IMR-90 (cell line): ENCODE data around the gene RRAGD. TPM values are rescaled to one million over a fixed set of nuclear protein-coding genes. Genes with fewer than 3 reads are reported as not detected.

ENCODE experiments used
- ATAC-seq: fragments of 200-7000 bp; cut with Tn5 transposase; 2 replicates; pipeline ENCODE4 v1.9.1; 2020; ENCODE audit warnings: low read depth, mild to moderate bottlenecking, moderate library complexity
- BruUV-seq: library from RNA; stranded (reverse); fragments of 400-500 nt; replicated peaks from 2 replicates; lab custom pipeline; 2021; lab: Mats Ljungman, UMichigan
- CTCF ChIA-PET: fragments of 300-600 bp; formaldehyde crosslinking; extraction: SDS; loops from one replicate; lab custom pipeline; 2021; ENCODE audit warnings: antibody characterized with exemption; lab: Yijun Ruan, JAX
- POLR2A ChIA-PET: fragments of 300-600 bp; sonication (Branson Sonifier 250); formaldehyde crosslinking; loops from one replicate; lab custom pipeline; 2022; ENCODE audit warnings: antibody characterized with exemption; ENCODE audit not compliant: unreplicated experiment; lab: Charles Lee
- DNase-seq: peaks from one replicate; pipeline ENCODE4 v3.0.0; 2013
- H2AFZ ChIP-seq: replicated peaks from 2 replicates; pipeline ENCODE3; 2013; ENCODE audit warnings: low read length, mild to moderate bottlenecking; ENCODE audit not compliant: poor library complexity
- H2AK5ac ChIP-seq: 2 replicates; pipeline ENCODE4 v1.6.1; 2013; ENCODE audit warnings: low read depth, low read length, inconsistent platforms
- H2AK9ac ChIP-seq: replicated peaks from 2 replicates; pipeline ENCODE3; 2013; ENCODE audit warnings: mild to moderate bottlenecking, low read depth, low read length, moderate library complexity; ENCODE audit not compliant: poor library complexity
- H2BK120ac ChIP-seq: 2 replicates; pipeline ENCODE4 v1.6.1; 2013; ENCODE audit warnings: low read depth, low read length, inconsistent platforms
- H2BK15ac ChIP-seq: 3 replicates; pipeline ENCODE4 v1.6.1; 2013; ENCODE audit warnings: low read depth, low read length, inconsistent platforms
- H2BK20ac ChIP-seq: 2 replicates; pipeline ENCODE4 v1.6.1; 2013; ENCODE audit warnings: low read depth, mild to moderate bottlenecking, inconsistent platforms, low read length, moderate library complexity
- H2BK5ac ChIP-seq: 2 replicates; pipeline ENCODE4 v1.6.1; 2013; ENCODE audit warnings: mild to moderate bottlenecking, low read depth, low read length, inconsistent platforms; ENCODE audit not compliant: poor library complexity, severe bottlenecking
- H3K14ac ChIP-seq: replicated peaks from 2 replicates; pipeline ENCODE4 v1.6.1; 2013; ENCODE audit warnings: low read depth, low read length, inconsistent platforms
- H3K18ac ChIP-seq: 2 replicates; pipeline ENCODE4 v1.6.1; 2013; ENCODE audit warnings: low read depth, low read length, control low read depth
- H3K23ac ChIP-seq: 2 replicates; pipeline ENCODE4 v1.6.1; 2013; ENCODE audit warnings: low read depth, low read length, inconsistent platforms
- H3K27ac ChIP-seq: 2 replicates; pipeline ENCODE4 v1.5.1; 2013; ENCODE audit warnings: mild to moderate bottlenecking, control low read depth, low read length; ENCODE audit not compliant: insufficient read depth
- H3K27me3 ChIP-seq: 2 replicates; pipeline ENCODE4 v1.6.1; 2013; ENCODE audit warnings: low read length; ENCODE audit not compliant: control insufficient read depth, insufficient read depth
- H3K36me3 ChIP-seq: 2 replicates; pipeline ENCODE4 v1.6.1; 2013; ENCODE audit warnings: low read length, mixed read lengths; ENCODE audit not compliant: control insufficient read depth, insufficient read depth
- H3K4ac ChIP-seq: 2 replicates; pipeline ENCODE4 v1.6.1; 2013; ENCODE audit warnings: low read depth, low read length, inconsistent platforms
- H3K4me1 ChIP-seq: 2 replicates; pipeline ENCODE4 v1.6.1; 2013; ENCODE audit warnings: low read length, mixed read lengths; ENCODE audit not compliant: control insufficient read depth, insufficient read depth
- H3K4me2 ChIP-seq: 2 replicates; pipeline ENCODE4 v1.6.1; 2013; ENCODE audit warnings: low read depth, mild to moderate bottlenecking, control low read depth, low read length, moderate library complexity
- H3K4me3 ChIP-seq: 2 replicates; pipeline ENCODE4 v1.5.1; 2013; ENCODE audit warnings: low read depth, mild to moderate bottlenecking, control low read depth, low read length, moderate library complexity; ENCODE audit not compliant: insufficient read depth
- H3K56ac ChIP-seq: 2 replicates; pipeline ENCODE4 v1.6.1; 2013; ENCODE audit warnings: low read length, inconsistent platforms; ENCODE audit not compliant: insufficient read depth; ENCODE audit errors: extremely low read depth
- H3K79me1 ChIP-seq, 2 experiments: 2 replicates each; pipeline ENCODE4 v1.6.1; 2013; ENCODE audit warnings: low read length in 2 of 2, inconsistent platforms in 1 of 2, low read depth in 1 of 2
- H3K9ac ChIP-seq: 2 replicates; pipeline ENCODE4 v1.6.1; 2013; ENCODE audit warnings: low read depth, low read length, control low read depth
- H3K9me1 ChIP-seq: 2 replicates; pipeline ENCODE4 v1.6.1; 2013; ENCODE audit warnings: low read length, inconsistent platforms; ENCODE audit not compliant: insufficient read depth
- H3K9me3 ChIP-seq: 2 replicates; pipeline ENCODE4 v1.6.1; 2013; ENCODE audit warnings: low read length; ENCODE audit not compliant: control insufficient read depth, insufficient read depth
- H4K20me1 ChIP-seq: 2 replicates; pipeline ENCODE4 v1.6.1; 2013; ENCODE audit warnings: low read length, inconsistent platforms; ENCODE audit not compliant: insufficient read depth
- H4K5ac ChIP-seq: 2 replicates; pipeline ENCODE4 v1.6.1; 2013; ENCODE audit warnings: mild to moderate bottlenecking, low read depth, low read length, control low read depth
- H4K8ac ChIP-seq, 2 experiments: 2 replicates each; pipeline ENCODE4 v1.6.1; 2013; ENCODE audit warnings: low read depth in 2 of 2, low read length in 2 of 2, control low read depth in 1 of 2, inconsistent platforms in 1 of 2
- H4K91ac ChIP-seq: 2 replicates; pipeline ENCODE4 v1.6.1; 2013; ENCODE audit warnings: low read depth, low read length, inconsistent platforms; ENCODE audit not compliant: insufficient read depth
- MXI1 ChIP-seq: IDR thresholded peaks from 2 replicates; pipeline ENCODE4 v1.6.1; 2012; ENCODE audit warnings: low read depth, mild to moderate bottlenecking, low read length, moderate library complexity, borderline replicate concordance
- RAD21 ChIP-seq: IDR thresholded peaks from 2 replicates; pipeline ENCODE4 v1.6.1; 2012; ENCODE audit warnings: low read length, improper control_type of control experiment
- RCOR1 ChIP-seq: IDR thresholded peaks from 2 replicates; pipeline ENCODE4 v1.6.1; 2012; ENCODE audit warnings: mild to moderate bottlenecking, low read length, improper control_type of control experiment; ENCODE audit not compliant: insufficient replicate concordance
- SMC3 ChIP-seq: fragments of 150-350 bp; IDR thresholded peaks from 2 replicates; pipeline ENCODE4 v1.6.1; 2016; ENCODE audit warnings: low read depth, mild to moderate bottlenecking, antibody characterized with exemption, low read length, moderate library complexity
- WGBS, 2 experiments: methylation state at CpG; one replicate each; pipeline versions ENCODE4 v1.1.5 to v1.1.7; 2013; ENCODE audit warnings: missing lambda C conversion rate in 2 of 2; ENCODE audit not compliant: insufficient read length in 1 of 2; ENCODE audit errors: extremely low coverage in 2 of 2; 5-methylcytosine and 5-hydroxymethylcytosine counted together
- dilution Hi-C: fragments of 300-500 bp; cut with HindIII; formaldehyde crosslinking; loops from one replicate; pipeline ENCODE4 v1.14.3; 2018; ENCODE audit warnings: low sequenced_read_pairs; ENCODE audit not compliant: unreplicated experiment
- in situ Hi-C: fragments of 300-500 bp; cut with MboI; formaldehyde crosslinking; loops from 3 replicates; pipeline ENCODE4 v1.14.3; 2019; ENCODE audit warnings: low sequenced_read_pairs, inconsistent platforms, mixed read lengths
- intact Hi-C: fragments of 100-400 bp; cut with micrococcal nuclease; formaldehyde crosslinking; loops from 2 replicates; pipeline ENCODE4 v1.10.0; 2022
- polyA plus RNA-seq, 3 experiments: library from polyadenylated mRNA; depleted of rRNA; stranded (reverse); fragments of >200 nt; gene quantifications; 2 replicates each; pipeline ENCODE4 v1.2.3, GENCODE V29; 2012; ENCODE audit warnings: low replicate concordance in 1 of 3
- total RNA-seq: library from RNA; depleted of rRNA; stranded (reverse); fragments of >200 nt; gene quantifications from 2 replicates; pipeline ENCODE4 v1.2.3, GENCODE V29; 2012

The RRAGD gene
- total and polyA plus RNA-seq, 2 of the 4 experiments (the other 2 are of a cell fraction): not detected

DNA sequence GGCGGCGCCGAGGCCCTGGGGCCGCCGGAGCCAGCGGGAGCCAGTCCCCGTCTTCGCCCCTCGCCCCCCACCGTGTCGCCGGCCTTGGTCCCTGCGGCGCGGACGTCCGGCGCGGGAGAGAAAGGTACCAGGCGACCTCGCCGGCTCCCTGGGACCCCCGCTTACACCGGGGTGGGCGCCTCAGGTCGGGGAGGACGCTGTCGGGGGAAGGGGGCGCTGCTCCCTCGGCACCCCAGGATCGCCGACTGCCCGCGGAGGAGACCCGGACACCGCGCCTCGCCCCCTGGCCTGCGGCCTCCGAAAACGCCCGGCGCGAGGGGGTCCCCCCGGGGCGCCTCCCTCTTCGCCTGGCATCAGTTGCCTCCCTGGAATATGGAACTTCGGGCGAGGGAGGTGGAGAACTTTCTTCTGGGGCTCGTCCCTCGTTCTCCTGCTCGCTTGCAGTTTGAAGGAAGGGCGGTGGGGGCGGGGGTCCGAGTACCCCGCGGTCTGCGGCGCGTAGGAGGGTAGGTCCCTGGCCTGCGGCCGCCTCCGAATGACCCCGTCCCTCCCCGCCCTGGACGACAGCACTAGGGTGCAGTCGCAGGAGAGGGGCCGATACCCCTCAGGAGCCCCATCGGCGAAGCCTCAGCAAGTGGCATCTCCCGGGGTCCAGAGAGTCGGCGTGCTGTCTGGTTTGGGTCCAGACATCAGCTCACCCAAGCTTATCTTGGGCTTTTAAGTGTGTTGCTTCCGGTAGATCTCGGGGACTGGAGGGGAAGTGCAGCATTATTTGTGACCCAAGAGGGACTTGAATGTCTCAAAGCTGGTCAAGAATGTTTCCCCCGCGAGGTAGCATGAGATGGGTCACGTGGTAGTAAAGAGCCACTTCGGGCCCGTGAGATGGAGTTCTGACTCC lies 21.4 kb upstream of the RRAGD start:
- Histone ChIP-seq H3K14ac (no peak overlapping the region), H2BK15ac (no peak overlapping the region), H2BK5ac (no peak overlapping the region), H3K9me3 (no peaks in the 10 kb centered on the region), H3K27ac (no peak overlapping the region), H3K4me2 (peak overlapping the region; percentile 21; the same call in 1 of the 2 replicates), H4K8ac (no peak overlapping the region), H2BK20ac (no peak overlapping the region), H3K18ac (no peak overlapping the region), H3K79me1 (no peaks in the 10 kb centered on the region), H3K9ac (no peak overlapping the region), H3K4me3 (peak overlapping the region; percentile 38), H2AFZ (peak overlapping the region; percentile 86), H3K23ac (no peak overlapping the region), H2BK120ac (no peak overlapping the region), H3K56ac (no peak overlapping the region), H4K91ac (no peak overlapping the region), H2AK9ac (peak overlapping the region; percentile 19), H3K27me3 (peaks cover 31% of the 10 kb centered on the region), H4K5ac (no peak overlapping the region), H2AK5ac (no peak overlapping the region), H3K4me1 (no peaks in the 10 kb centered on the region), H4K20me1 (no peaks in the 10 kb centered on the region), H3K4ac (no peak overlapping the region), H3K36me3 (no peaks in the 10 kb centered on the region), H3K9me1 (peaks cover 2% of the 10 kb centered on the region; the same call in 1 of the 2 replicates)
- ChIA-PET POLR2A (no interaction called here), CTCF (interaction anchor here (1.3 kb wide), 1 partner anchor 20 kb away, joined by 3 read pairs; no protein-coding TSS in a partner anchor)
- in situ Hi-C loops: no loop called here
- TF ChIP-seq RCOR1: no peak
- no peak for TF ChIP-seq RAD21
- TF ChIP-seq SMC3: no peak
- TF ChIP-seq MXI1: no peak
- intact Hi-C loops: loop anchor here (1.0 kb wide), 1 partner anchor 177 kb away; no protein-coding TSS in a partner anchor
- dilution Hi-C loops: no loop called here
- DNase-seq (no peak), ATAC-seq (peak; percentile 10; the same call in 1 of the 2 replicates)
- 3% methylated on average over 16 of the region's 80 CpGs; no CpG with 5 or more reads in 1 of the 2 experiments for WGBS, 2 experiments
- BruUV-seq: no TSS peak
